HG03066 (cell line): ENCODE measurements around the gene NRBF2.
"Not testable (repeated sequence)": the region's sequence is repeated elsewhere in the genome, so short reads cannot be mapped to it uniquely, and the experiment has no call there.

Experiments used
- ATAC-seq: cut with Tn5 transposase; IDR thresholded peaks from one replicate; pipeline ENCODE4 v1.9.1; 2021; ENCODE audit warnings: low read depth; ENCODE audit not compliant: unreplicated experiment

Gene NRBF2

GRCh38 chr10:63133056-63133820, at the start of gene NRBF2:
NRBF2 (plus strand) TSS chr10:63133328; CDS start chr10:63133471, 143 bp downstream.
- peak; percentile 96 for ATAC-seq

GRCh38 chr10:63083406-63083805, 49.7 kb upstream of the NRBF2 start:
- ATAC-seq, result not testable (repeated sequence)

- ATAC-seq, result peak; percentile 87
Observed at GRCh38 chr10:63083904-63084689, 49.0 kb upstream of the NRBF2 start.

GRCh38 chr10:63084690-63085382, 48.3 kb upstream of the NRBF2 start:
- no peak for ATAC-seq

- no peak for ATAC-seq
Observed at GRCh38 chr10:63093227-63093626, 39.9 kb upstream of the NRBF2 start.

GRCh38 chr10:63094405-63094804, 38.7 kb upstream of the NRBF2 start:
- ATAC-seq, result no peak

- ATAC-seq, result no peak
Observed at GRCh38 chr10:63094881-63095280, 38.2 kb upstream of the NRBF2 start.

GRCh38 chr10:63099734-63100133, 33.4 kb upstream of the NRBF2 start:
- no peak for ATAC-seq

- not testable (repeated sequence) for ATAC-seq
Observed at GRCh38 chr10:63101091-63101490, 32.0 kb upstream of the NRBF2 start.

- not testable (repeated sequence) for ATAC-seq
Observed at GRCh38 chr10:63102279-63102883, 30.7 kb upstream of the NRBF2 start.

- not testable (repeated sequence) for ATAC-seq
Observed at GRCh38 chr10:63103178-63103577, 29.9 kb upstream of the NRBF2 start.

- no peak for ATAC-seq
Observed at GRCh38 chr10:63103971-63104409, 29.1 kb upstream of the NRBF2 start.

- ATAC-seq, result no peak
Observed at GRCh38 chr10:63105225-63106110, 27.7 kb upstream of the NRBF2 start.

GRCh38 chr10:63106111-63106755, 26.9 kb upstream of the NRBF2 start:
- ATAC-seq, result no peak

GRCh38 chr10:63107943-63108437, 25.1 kb upstream of the NRBF2 start:
- ATAC-seq, result no peak

GRCh38 chr10:63110940-63111339, 22.2 kb upstream of the NRBF2 start:
- ATAC-seq, result no peak

GRCh38 chr10:63114031-63114814, 18.9 kb upstream of the NRBF2 start:
- ATAC-seq, result no peak

GRCh38 chr10:63115732-63116383, 17.3 kb upstream of the NRBF2 start:
- ATAC-seq, result no peak
